Activated CD4-positive, alpha-beta T cell treated with anti-CD3 and anti-CD28 coated beads, Interleukin-2, Interleukin-6, amounts not matched to agents 100 ng/mL and 50 ng/mL, durations not matched to agents 16 hours and 8 hours (primary cell): ENCODE results near the gene ATP2A1.
A peak's percentile ranks its signal among the peaks of the same experiment; 100 is the strongest.
"Not testable (repeated sequence)": the region's sequence is repeated elsewhere in the genome, so short reads cannot be mapped to it uniquely, and the experiment has no call there.

Experiments used
- DNase-seq: peaks from one replicate; pipeline ENCODE4 v3.0.0-alpha.2; 2020

ATP2A1 gene

GRCh38 chr16:28913946-28914724, 35.8 kb downstream of the ATP2A1 start:
- DNase-seq: no peak

- DNase-seq: no peak
Measured at GRCh38 chr16:28915181-28915580, 36.9 kb downstream of the ATP2A1 start.

GRCh38 chr16:28917095-28917494, 38.8 kb downstream of the ATP2A1 start:
- DNase-seq: no peak

GRCh38 chr16:28918698-28919097, 40.4 kb downstream of the ATP2A1 start:
- no peak for DNase-seq

GRCh38 chr16:28923231-28923587, 44.9 kb downstream of the ATP2A1 start:
- no peak for DNase-seq

- DNase-seq: no peak
Measured at GRCh38 chr16:28923652-28924398, 45.5 kb downstream of the ATP2A1 start.

GRCh38 chr16:28924399-28924761, 46.1 kb downstream of the ATP2A1 start:
- no peak for DNase-seq

- DNase-seq: peak; percentile 98
Measured at GRCh38 chr16:28924762-28925385, 46.6 kb downstream of the ATP2A1 start, which contains the start of gene RABEP2. RABEP2 (minus strand) TSS chr16:28925238; CDS start chr16:28925163, 75 bp downstream.

GRCh38 chr16:28925386-28926228, 47.3 kb downstream of the ATP2A1 start:
- peak; percentile 82 for DNase-seq

GRCh38 chr16:28926284-28926683, 48.0 kb downstream of the ATP2A1 start:
- not testable (repeated sequence) for DNase-seq

GRCh38 chr16:28927815-28928214, 49.5 kb downstream of the ATP2A1 start:
- no peak for DNase-seq

- no peak for DNase-seq
Measured at GRCh38 chr16:28930203-28930602, 51.9 kb downstream of the ATP2A1 start.

- no peak for DNase-seq
Measured at GRCh38 chr16:28930652-28931051, 52.4 kb downstream of the ATP2A1 start.

GRCh38 chr16:28931801-28932225, 53.5 kb downstream of the ATP2A1 start, which contains the start of gene CD19:
CD19 (plus strand) TSS chr16:28931971; CDS start chr16:28932001, 30 bp downstream.
- no peak for DNase-seq

- DNase-seq: no peak
Measured at GRCh38 chr16:28932339-28933141, 54.3 kb downstream of the ATP2A1 start.

- no peak for DNase-seq
Measured at GRCh38 chr16:28933171-28933570, 54.9 kb downstream of the ATP2A1 start.

- DNase-seq: no peak
Measured at GRCh38 chr16:28935346-28935745, 57.1 kb downstream of the ATP2A1 start.

- peak; percentile 87 for DNase-seq
Measured at GRCh38 chr16:28935924-28936783, 57.9 kb downstream of the ATP2A1 start.

- no peak for DNase-seq
Measured at GRCh38 chr16:28936784-28937155, 58.5 kb downstream of the ATP2A1 start.

GRCh38 chr16:28937222-28937876, 59.1 kb downstream of the ATP2A1 start:
- no peak for DNase-seq
